TTC549 (cell line): ENCODE results near the gene GJC2.
A peak's percentile ranks its signal among the peaks of the same experiment; 100 is the strongest.

Experiments used
- FAIRE-seq: peaks from 2 replicates; lab custom pipeline; 2012; peaks lifted over from hg19 to GRCh38; lab: Jason Lieb, UNC

Gene GJC2

DNA sequence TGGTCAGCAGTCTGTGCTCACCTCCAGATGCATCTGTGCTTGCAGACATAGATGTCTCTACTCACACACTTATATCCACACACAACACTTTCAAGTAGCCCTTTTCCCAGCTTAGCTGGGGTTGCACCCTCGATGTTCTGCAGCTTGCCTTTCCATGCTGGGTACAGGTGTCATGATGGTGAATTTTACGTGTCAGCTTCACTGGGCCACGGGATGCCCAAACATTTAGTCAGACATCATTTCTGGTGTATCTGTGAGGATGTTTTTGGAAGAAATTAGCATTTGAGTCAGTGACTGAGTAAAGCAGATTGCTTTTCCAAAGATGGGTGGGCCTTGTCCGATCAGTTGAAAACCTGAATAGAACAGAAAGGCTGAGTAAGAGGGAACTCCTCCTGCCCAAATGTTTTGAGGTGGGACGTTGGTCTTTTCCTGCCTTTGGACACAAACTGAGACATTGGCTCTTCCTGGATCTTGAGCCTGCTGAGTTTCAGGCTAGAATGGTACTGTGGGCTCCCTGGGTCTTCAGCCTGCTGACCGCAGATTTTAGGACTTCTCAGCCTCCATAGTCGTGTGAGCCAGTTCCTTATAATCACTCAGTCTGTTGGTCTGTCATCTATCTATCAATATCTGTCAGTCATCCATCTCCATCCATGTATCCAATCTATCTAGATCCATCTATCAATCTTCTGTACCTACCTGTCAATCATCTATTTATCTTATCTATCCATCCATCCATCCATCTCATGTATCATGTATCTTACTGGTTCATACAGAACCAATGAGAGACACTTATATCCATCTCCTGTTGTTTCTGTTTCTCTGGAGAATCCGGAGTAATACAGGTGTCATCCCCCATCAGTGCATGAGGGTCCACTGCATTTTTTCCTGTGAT lies 45.4 kb downstream of the GJC2 start:
- FAIRE-seq, result no peak

GRCh38 chr1:228197555-228198147 lies 47.9 kb downstream of the GJC2 start:
- no peak for FAIRE-seq

DNA sequence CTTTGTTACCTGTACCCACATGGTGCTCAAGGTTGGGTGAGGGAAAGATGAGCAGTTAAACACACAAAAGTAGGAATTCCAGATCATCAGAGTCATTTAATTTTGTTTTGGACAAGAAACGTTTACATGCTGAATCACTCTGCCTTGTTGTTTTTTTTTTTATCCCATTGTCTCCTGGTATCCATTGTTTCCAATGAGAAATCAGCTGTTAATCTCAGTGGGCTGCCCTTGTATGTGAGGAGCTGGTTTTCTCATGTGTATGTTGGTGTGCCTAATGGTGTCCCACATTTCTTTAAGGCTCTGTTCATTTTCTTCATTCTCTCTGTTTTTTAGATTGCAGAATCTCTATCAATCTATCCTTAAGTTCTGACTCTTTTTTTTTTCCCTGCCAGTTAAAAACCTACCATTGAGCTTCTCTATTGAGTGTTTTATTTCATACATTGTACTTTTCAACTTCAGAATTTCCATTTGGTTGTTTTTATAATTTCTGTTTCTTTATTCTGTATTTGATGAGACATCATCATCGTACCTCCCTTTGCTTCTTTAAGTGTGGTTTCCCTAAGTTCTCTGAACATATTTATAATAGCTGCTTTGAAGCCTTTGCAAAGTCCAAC lies 49.4 kb downstream of the GJC2 start:
- peak; percentile 75 for FAIRE-seq

DNA sequence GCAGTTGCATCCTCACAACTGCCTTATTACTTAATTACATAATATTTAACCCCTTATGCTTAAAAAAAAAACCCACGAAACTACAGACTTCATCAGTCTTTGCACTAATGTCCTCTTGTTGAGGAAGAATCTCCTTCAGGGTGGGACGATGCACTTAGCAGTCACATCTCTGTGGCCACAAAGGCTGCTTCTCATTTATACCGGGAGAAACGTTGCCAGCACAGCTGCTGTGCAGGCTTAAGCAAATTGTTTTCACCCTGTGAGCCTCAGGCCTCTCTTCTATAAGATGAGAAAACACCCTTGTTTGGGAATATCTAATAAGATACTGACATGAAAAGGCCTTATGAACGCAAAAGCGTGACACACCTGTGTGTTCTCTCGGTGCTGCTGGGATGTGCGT lies 55.2 kb downstream of the GJC2 start:
- FAIRE-seq, result no peak

GRCh38 chr1:228205526-228206436 lies 56.1 kb downstream of the GJC2 start:
- no peak for FAIRE-seq

- FAIRE-seq, result no peak
Observed at GRCh38 chr1:228206582-228207351, 57.0 kb downstream of the GJC2 start.

DNA sequence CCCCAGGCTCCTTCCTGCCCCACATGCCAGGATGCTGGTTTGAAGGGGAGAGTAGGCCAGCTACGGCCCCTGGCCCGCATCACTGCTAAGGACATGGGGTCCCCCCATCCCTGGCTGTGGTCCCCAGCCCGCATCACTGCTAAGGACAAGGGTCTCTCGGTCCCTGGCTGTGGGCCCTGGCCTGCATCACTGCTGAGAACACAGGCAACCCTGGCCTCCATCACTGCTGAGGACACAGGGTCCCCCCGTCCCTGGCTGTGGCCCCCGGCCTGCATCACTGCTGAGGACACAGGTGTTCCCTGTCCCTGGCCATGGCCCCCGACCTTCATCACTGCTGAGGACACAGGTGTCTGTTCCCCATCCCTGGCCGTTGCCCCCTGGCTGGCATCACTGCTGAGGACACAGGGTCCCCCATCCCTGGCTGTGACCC lies 57.7 kb downstream of the GJC2 start:
- no peak for FAIRE-seq

GRCh38 chr1:228207851-228208821 lies 58.4 kb downstream of the GJC2 start, which contains the start of gene OBSCN:
OBSCN (plus strand) TSS chr1:228208044; CDS start chr1:228211784, 3,740 bp downstream.
- FAIRE-seq, result no peak

DNA sequence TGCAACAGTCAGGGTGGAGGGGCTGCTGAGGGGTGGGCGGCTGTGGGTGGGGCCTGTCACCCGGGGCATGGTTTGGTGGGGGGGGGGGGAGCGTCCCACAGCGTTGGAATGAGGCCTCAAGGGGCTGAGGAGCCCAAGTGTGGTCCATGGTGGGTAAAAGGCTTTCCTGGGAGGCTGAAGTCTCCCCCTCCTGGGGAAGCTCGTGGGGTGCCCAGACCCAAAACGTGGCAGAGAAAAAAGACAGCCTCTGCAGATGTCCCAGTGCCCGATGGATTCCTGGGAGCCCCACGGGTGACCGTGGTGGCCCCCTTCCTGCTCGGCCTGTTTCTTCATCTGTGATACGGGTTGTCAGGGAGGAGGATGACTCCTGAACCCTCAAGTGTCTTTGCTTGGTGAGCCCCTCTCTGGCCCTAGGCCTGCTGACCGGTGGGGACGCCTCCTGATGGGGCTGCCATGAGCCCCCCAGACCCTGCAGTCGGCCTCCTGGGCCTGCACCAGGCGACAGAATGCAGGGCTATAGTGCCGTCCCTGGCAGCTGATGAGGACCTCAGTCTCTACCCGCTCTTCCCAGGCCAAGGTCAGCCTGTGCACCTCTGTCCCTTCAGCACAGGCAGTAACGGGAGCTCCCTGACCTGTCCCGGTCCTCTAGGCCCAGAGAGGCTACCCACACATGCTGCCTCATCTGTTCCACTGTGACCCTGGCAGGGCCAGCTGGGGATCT lies 59.3 kb downstream of the GJC2 start:
- FAIRE-seq, result no peak
